Measurements from ENCODE around the gene PAFAH1B2. TPM values are rescaled to one million over a fixed set of nuclear protein-coding genes. Genes with fewer than 3 reads are reported as not detected.

PAFAH1B2 gene
- polyA plus RNA-seq, 1 experiment: 48.8 TPM

DNA sequence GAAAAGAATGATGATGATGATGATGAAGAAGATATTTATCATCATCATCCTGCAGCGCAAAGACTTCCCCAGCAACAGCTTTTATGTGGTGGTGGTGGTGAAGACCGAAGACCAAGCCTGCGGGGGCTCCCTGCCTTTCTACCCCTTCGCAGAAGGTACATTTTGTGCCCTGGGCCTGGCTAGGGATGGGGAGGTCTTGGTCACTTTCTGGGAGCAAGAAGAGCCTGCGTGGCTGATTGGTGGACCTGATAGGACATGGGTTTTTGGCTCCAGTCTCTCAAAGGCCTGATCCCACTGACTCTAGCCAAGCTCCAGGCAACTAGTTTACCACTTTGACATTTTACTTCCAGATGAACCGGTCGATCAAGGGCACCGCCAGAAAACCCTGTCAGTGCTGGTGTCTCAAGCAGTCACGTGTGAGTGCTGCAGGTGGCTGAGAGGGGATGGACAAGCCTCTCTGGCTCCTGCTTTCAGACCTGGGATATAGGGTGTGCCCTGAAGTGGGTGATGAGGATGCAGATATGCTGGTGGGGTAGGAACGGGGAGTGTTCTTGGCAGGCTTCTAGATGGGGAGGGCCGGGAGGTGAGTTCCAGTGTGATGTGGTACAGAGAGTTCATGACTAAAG lies 39.8 kb downstream of the PAFAH1B2 start:
- Histone ChIP-seq H3K27ac (ENCODE audit: low read depth, low read length) (no peak overlapping the region), H3K27me3 (ENCODE audit: control insufficient read depth, insufficient read depth, low read length) (no peaks in the 10 kb centered on the region), H3K9me3 (ENCODE audit: control insufficient read depth, insufficient read depth, low read length) (no peaks in the 10 kb centered on the region; the same call in 1 of the 2 replicates), H3K4me3 (ENCODE audit: low read depth, low read length) (no peak overlapping the region)
- CTCF ChIA-PET: interaction anchor here (0.8 kb wide), 1 partner anchor 43 kb away, joined by 3 read pairs; no protein-coding TSS in a partner anchor
- no peak for DNase-seq (ENCODE audit: low read depth, low spot score)
- POLR2A ChIA-PET: interaction anchor here (0.7 kb wide), 1 partner anchor 11 kb away, joined by 3 read pairs; no protein-coding TSS in a partner anchor
- TF ChIP-seq, protein P1, sequence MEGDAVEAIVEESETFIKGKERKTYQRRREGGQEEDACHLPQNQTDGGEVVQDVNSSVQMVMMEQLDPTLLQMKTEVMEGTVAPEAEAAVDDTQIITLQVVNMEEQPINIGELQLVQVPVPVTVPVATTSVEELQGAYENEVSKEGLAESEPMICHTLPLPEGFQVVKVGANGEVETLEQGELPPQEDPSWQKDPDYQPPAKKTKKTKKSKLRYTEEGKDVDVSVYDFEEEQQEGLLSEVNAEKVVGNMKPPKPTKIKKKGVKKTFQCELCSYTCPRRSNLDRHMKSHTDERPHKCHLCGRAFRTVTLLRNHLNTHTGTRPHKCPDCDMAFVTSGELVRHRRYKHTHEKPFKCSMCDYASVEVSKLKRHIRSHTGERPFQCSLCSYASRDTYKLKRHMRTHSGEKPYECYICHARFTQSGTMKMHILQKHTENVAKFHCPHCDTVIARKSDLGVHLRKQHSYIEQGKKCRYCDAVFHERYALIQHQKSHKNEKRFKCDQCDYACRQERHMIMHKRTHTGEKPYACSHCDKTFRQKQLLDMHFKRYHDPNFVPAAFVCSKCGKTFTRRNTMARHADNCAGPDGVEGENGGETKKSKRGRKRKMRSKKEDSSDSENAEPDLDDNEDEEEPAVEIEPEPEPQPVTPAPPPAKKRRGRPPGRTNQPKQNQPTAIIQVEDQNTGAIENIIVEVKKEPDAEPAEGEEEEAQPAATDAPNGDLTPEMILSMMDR (IDR thresholded peaks at IDR 0.05; ENCODE audit: low read depth, low read length): no peak

- TF ChIP-seq, protein P1 (IDR thresholded peaks at IDR 0.05; ENCODE audit: low read depth, low read length): no peak
- POLR2A ChIA-PET: interaction anchor here (0.7 kb wide), 1 partner anchor 127 kb away, joined by 6 read pairs; no protein-coding TSS in a partner anchor
- Histone ChIP-seq H3K4me3 (ENCODE audit: low read depth, low read length) (no peak overlapping the region), H3K27me3 (ENCODE audit: control insufficient read depth, insufficient read depth, low read length) (no peaks in the 10 kb centered on the region), H3K9me3 (ENCODE audit: control insufficient read depth, insufficient read depth, low read length) (no peaks in the 10 kb centered on the region), H3K27ac (ENCODE audit: low read depth, low read length) (no peak overlapping the region)
- DNase-seq (ENCODE audit: low read depth, low spot score): no peak
- CTCF ChIA-PET: no interaction called here
These were observed 41.8 kb downstream of the PAFAH1B2 start for GRCh38 chr11:117185736-117186430.

GRCh38 chr11:117186431-117186761 lies 42.3 kb downstream of the PAFAH1B2 start:
- no peaks in the 10 kb centered on the region for H3K27me3 ChIP-seq (ENCODE audit: control insufficient read depth, insufficient read depth, low read length)
- TF ChIP-seq, protein P1 (IDR thresholded peaks at IDR 0.05; ENCODE audit: low read depth, low read length): no peak
- DNase-seq (ENCODE audit: low read depth, low spot score): no peak
- ChIA-PET CTCF (no interaction called here), POLR2A (no interaction called here)
- H3K9me3 ChIP-seq (ENCODE audit: control insufficient read depth, insufficient read depth, low read length): no peaks in the 10 kb centered on the region
- no peak overlapping the region for H3K27ac ChIP-seq (ENCODE audit: low read depth, low read length)
- H3K4me3 ChIP-seq (ENCODE audit: low read depth, low read length): no peak overlapping the region

DNA sequence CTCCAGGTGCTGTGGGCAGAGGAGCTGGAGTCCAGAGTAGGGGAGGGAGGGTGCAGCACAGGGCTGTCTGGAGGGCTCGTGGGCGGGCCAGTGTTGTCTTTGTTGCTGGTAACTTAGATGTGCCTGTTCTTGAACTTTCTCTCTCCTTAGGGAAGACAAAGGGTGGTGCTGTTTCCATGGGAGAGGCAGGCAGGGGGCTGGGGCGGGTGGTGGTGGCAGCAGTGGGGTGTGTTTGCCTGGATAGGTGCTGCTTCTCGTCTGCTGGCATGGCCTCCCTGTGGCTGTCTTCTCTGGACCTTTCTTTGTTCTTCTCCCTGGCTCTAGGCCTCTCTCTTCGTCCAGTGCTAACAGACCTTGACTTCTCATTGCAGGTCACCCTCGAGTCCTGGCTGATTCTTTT lies 42.9 kb downstream of the PAFAH1B2 start:
- no peak overlapping the region for H3K4me3 ChIP-seq (ENCODE audit: low read depth, low read length)
- CTCF ChIA-PET: no interaction called here
- POLR2A ChIA-PET: no interaction called here
- TF ChIP-seq, protein P1 (IDR thresholded peaks at IDR 0.05; ENCODE audit: low read depth, low read length): no peak
- no peak overlapping the region for H3K27ac ChIP-seq (ENCODE audit: low read depth, low read length)
- H3K9me3 ChIP-seq (ENCODE audit: control insufficient read depth, insufficient read depth, low read length): no peaks in the 10 kb centered on the region
- no peak for DNase-seq (ENCODE audit: low read depth, low spot score)
- no peaks in the 10 kb centered on the region for H3K27me3 ChIP-seq (ENCODE audit: control insufficient read depth, insufficient read depth, low read length)

- ChIA-PET POLR2A (no interaction called here), CTCF (no interaction called here)
- Histone ChIP-seq H3K27me3 (ENCODE audit: control insufficient read depth, insufficient read depth, low read length) (no peaks in the 10 kb centered on the region), H3K27ac (ENCODE audit: low read depth, low read length) (no peak overlapping the region), H3K9me3 (ENCODE audit: control insufficient read depth, insufficient read depth, low read length) (no peaks in the 10 kb centered on the region), H3K4me3 (ENCODE audit: low read depth, low read length) (no peak overlapping the region)
- TF ChIP-seq, protein P1 (IDR thresholded peaks at IDR 0.05; ENCODE audit: low read depth, low read length): no peak
- no peak for DNase-seq (ENCODE audit: low read depth, low spot score)
These were observed 43.3 kb downstream of the PAFAH1B2 start for GRCh38 chr11:117187428-117187798.

Data from AG04450 (cell line).